CD4-positive, alpha-beta T cell (primary cell): Measurements from ENCODE around the gene DCAF6. TPM values are rescaled to one million over a fixed set of nuclear protein-coding genes. Genes with fewer than 3 reads are reported as not detected.
A peak's percentile ranks its signal among the peaks of the same experiment; 100 is the strongest.

ENCODE experiments used
- ATAC-seq: fragments of 200-7000 bp; cut with Tn5 transposase; one replicate; pipeline ENCODE4 v1.10.0; 2022; ENCODE audit warnings: mild to moderate bottlenecking; ENCODE audit not compliant: poor library complexity
- CTCF ChIA-PET: fragments of 350-600 bp; sonication (Branson Sonifier 250); formaldehyde crosslinking; loops from one replicate; lab custom pipeline; 2021; ENCODE audit warnings: antibody characterized with exemption, inconsistent platforms; lab: Charles Lee
- POLR2A ChIA-PET: fragments of 350-600 bp; sonication (Branson Sonifier 250); formaldehyde crosslinking; loops from one replicate; lab custom pipeline; 2021; ENCODE audit warnings: antibody characterized with exemption, inconsistent platforms; lab: Charles Lee
- DNase-seq, 14 experiments: peaks; one replicate each; pipeline ENCODE4 v3.0.0-alpha.2; 2013 to 2020; ENCODE audit warnings: mixed read lengths in 2 of 14
- H3K27ac ChIP-seq, 2 donors: one replicate each; pipeline versions ENCODE4 v1.5.1 to v1.7.0; 2013; ENCODE audit warnings: low read length in 2 of 2, low read depth in 1 of 2, mild to moderate bottlenecking in 1 of 2
- H3K27me3 ChIP-seq, 2 experiments: 1 replicate in 1 of 2; 2 replicates in 1 of 2; pipeline versions ENCODE4 v1.6.1 to v1.7.0; 2013; ENCODE audit warnings: low read length in 2 of 2, control low read depth in 1 of 2, mild to moderate bottlenecking in 1 of 2, moderate library complexity in 1 of 2; ENCODE audit not compliant: insufficient read depth in 2 of 2, control insufficient read depth in 1 of 2
- H3K36me3 ChIP-seq: one replicate; pipeline ENCODE4 v1.6.1; 2013; ENCODE audit warnings: low read length, control low read depth; ENCODE audit not compliant: insufficient read depth
- H3K4me1 ChIP-seq: one replicate; pipeline ENCODE4 v1.6.1; 2013; ENCODE audit warnings: low read length, control low read depth; ENCODE audit not compliant: insufficient read depth
- H3K4me3 ChIP-seq: one replicate; pipeline ENCODE4 v1.5.1; 2013; ENCODE audit warnings: mild to moderate bottlenecking, low read length, moderate library complexity
- H3K9me3 ChIP-seq, 2 experiments: 1 replicate in 1 of 2; 2 replicates in 1 of 2; pipeline versions ENCODE4 v1.6.1 to v1.7.0; 2013; ENCODE audit warnings: low read length in 2 of 2, mild to moderate bottlenecking in 2 of 2, control low read depth in 1 of 2, moderate library complexity in 1 of 2; ENCODE audit not compliant: control insufficient read depth in 1 of 2, insufficient read depth in 1 of 2
- H3K27ac Mint-ChIP-seq: one replicate; pipeline ENCODE4 v1.8.0; 2020; ENCODE audit warnings: mixed read lengths
- H3K27me3 Mint-ChIP-seq: one replicate; pipeline ENCODE4 v1.8.0; 2021; ENCODE audit warnings: mixed read lengths
- H3K36me3 Mint-ChIP-seq: one replicate; pipeline ENCODE4 v1.8.0; 2021; ENCODE audit warnings: low read depth, mixed read lengths
- H3K4me1 Mint-ChIP-seq: one replicate; pipeline ENCODE4 v1.8.0; 2021; ENCODE audit warnings: low read depth, mixed read lengths
- H3K4me3 Mint-ChIP-seq: one replicate; pipeline ENCODE4 v1.8.0; 2020; ENCODE audit warnings: mild to moderate bottlenecking, mixed read lengths
- H3K9me3 Mint-ChIP-seq: one replicate; pipeline ENCODE4 v1.8.0; 2020; ENCODE audit warnings: mixed read lengths
- intact Hi-C, 2 experiments: fragments of 100-400 bp; cut with DNase I in 1 of 2; cut with micrococcal nuclease in 1 of 2; formaldehyde crosslinking; loops; one replicate each; pipeline versions ENCODE4 v1.15.1 to v1.9.0; 2023 to 2025; cut with DNase I, micrococcal nuclease
- total RNA-seq, 174 experiments: library from RNA in 2 of 174; stranded (reverse) in 2 of 174; gene quantifications; one replicate each; pipeline ENCODE4 v1.2.3 and lab custom pipeline; 2021 to 2026
- TF ChIP-seq, protein P1 (sequence below): fragments of 200-600 bp; IDR thresholded peaks from one replicate; pipeline ENCODE4 v1.8.0; 2022; ENCODE audit warnings: antibody characterized with exemption, mild to moderate bottlenecking

DCAF6 gene
- total RNA-seq, 2 experiments from 2014 or later, result 13.3 to 13.6 TPM

DNA sequence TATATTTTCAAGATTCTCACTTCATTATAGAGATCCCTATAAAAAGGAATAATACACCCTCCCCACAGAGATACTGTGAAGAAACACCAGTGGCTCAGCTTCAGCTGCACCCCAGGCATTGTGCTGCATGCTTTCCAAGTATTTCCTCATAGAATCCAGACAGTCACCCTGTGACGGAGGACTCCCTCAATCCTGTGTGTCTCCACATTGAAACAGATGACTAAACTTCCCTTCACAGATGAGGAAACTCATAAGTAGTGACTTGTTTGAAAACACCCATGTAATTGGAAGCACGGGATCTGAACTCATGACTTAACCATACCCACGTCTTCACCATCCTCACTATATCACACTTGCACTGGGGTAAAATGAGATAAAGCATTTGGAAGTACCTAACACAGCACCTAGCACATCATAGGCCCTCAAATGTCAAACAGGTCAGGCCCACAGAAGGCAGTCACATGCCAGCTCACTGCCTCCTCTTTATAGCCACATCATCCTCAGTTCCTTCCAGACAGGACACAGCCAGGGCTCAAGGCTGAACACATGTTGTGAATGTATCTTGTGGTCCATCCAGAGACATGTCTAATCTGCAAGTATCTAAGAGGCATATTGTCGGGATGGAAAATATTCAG is 145.0 kb downstream of the DCAF6 start:
- Histone ChIP-seq H3K4me1 (peaks cover 5% of the 10 kb centered on the region), H3K36me3 (peaks cover 3% of the 10 kb centered on the region), H3K4me3 (no peak overlapping the region), H3K9me3 (no peaks in the 10 kb centered on the region), H3K27me3 (no peaks in the 10 kb centered on the region), H3K27ac (no peak overlapping the region)
- H3K36me3 Mint-ChIP-seq, result peaks cover 4% of the 10 kb centered on the region
- no peak for ATAC-seq
- peak in 2 of 14 experiments; percentile 33 to 46 for DNase-seq
- no peaks in the 10 kb centered on the region for H3K27me3 Mint-ChIP-seq
- no peaks in the 10 kb centered on the region for H3K9me3 Mint-ChIP-seq
- H3K27ac Mint-ChIP-seq, result peak overlapping the region; percentile 6
- POLR2A ChIA-PET, result interaction anchor here (1.3 kb wide), 1 partner anchor 146 kb away, joined by 6 read pairs; no protein-coding TSS in a partner anchor
- TF ChIP-seq, protein P1, sequence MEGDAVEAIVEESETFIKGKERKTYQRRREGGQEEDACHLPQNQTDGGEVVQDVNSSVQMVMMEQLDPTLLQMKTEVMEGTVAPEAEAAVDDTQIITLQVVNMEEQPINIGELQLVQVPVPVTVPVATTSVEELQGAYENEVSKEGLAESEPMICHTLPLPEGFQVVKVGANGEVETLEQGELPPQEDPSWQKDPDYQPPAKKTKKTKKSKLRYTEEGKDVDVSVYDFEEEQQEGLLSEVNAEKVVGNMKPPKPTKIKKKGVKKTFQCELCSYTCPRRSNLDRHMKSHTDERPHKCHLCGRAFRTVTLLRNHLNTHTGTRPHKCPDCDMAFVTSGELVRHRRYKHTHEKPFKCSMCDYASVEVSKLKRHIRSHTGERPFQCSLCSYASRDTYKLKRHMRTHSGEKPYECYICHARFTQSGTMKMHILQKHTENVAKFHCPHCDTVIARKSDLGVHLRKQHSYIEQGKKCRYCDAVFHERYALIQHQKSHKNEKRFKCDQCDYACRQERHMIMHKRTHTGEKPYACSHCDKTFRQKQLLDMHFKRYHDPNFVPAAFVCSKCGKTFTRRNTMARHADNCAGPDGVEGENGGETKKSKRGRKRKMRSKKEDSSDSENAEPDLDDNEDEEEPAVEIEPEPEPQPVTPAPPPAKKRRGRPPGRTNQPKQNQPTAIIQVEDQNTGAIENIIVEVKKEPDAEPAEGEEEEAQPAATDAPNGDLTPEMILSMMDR, result no peak
- intact Hi-C loops, result loop anchor here (5.0 to 10.0 kb wide), 4 partner anchors 66 to 1263 kb away; partner anchors contain the start of gene MPZL1 (in 1 of the 2)
- H3K4me1 Mint-ChIP-seq, result no peaks in the 10 kb centered on the region
- H3K4me3 Mint-ChIP-seq, result no peak overlapping the region
- CTCF ChIA-PET, result interaction anchor here (0.6 to 1.6 kb wide), 16 partner anchors 9 to 481 kb away, joined by 3 to 7 read pairs (median 3); partner anchors contain the start of gene DCAF6

DNA sequence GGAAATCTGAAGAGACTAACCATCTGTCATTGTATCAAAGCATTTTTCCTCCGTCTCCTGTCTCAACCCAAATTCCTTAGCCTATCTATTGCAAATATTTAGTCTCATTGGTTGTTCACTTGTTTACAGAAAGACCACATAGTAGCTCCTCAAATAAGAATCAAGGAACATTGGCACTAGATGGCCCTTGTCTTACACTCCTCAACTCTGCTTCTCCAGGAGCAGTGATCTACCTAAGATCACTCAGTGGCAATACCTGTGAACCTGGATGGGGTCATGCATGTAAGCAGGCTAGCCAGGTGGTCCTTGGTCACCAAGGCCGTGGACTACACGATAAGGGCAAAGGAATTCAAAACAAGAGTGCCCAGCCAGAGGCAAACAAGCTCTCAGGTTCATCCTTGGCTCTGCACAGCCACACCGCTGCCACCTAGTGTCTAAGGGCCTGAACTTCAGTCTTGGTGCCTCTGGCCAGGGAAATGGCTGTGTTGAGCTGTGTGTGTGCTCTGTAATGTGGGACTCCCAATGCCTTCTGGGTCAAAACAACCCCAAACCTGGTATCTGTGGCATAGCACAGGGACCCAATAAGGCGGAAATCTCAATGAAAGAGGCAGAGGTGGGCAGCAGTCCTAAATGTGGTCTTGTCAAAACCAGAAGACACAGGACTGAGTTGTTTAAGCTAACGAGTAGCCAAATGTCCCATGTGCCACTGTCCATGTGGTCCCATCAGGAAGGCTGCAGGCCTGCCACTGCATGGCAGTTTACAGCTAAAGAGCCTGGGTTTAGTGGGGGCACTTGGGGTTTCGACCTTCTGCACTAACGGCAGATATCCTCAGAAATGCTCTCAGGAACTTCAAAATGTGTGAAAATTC is 145.8 kb downstream of the DCAF6 start:
- H3K4me1 ChIP-seq, result peaks cover 5% of the 10 kb centered on the region
- no peak overlapping the region for H3K27ac ChIP-seq
- H3K4me3 Mint-ChIP-seq, result no peak overlapping the region
- H3K27me3 Mint-ChIP-seq, result no peaks in the 10 kb centered on the region
- no peaks in the 10 kb centered on the region for H3K9me3 Mint-ChIP-seq
- peaks cover 2% of the 10 kb centered on the region for H3K36me3 ChIP-seq
- H3K27me3 ChIP-seq, result no peaks in the 10 kb centered on the region
- H3K4me1 Mint-ChIP-seq, result no peaks in the 10 kb centered on the region
- no peak overlapping the region for H3K4me3 ChIP-seq
- no peaks in the 10 kb centered on the region for H3K9me3 ChIP-seq
- ChIA-PET CTCF (interaction anchor here (0.6 to 1.6 kb wide), 19 partner anchors 10 to 1266 kb away, joined by 3 to 7 read pairs (median 3); partner anchors contain the start of gene DCAF6), POLR2A (interaction anchor here (1.1 to 1.3 kb wide), 2 partner anchors 146 to 367 kb away, joined by 3 to 6 read pairs; no protein-coding TSS in a partner anchor)
- H3K27ac Mint-ChIP-seq, result no peak overlapping the region
- DNase-seq (peak; percentile 43 to 76 (median 55)), ATAC-seq (peak; percentile 92)
- TF ChIP-seq, protein P1, result peak; percentile 92
- H3K36me3 Mint-ChIP-seq, result no peaks in the 10 kb centered on the region
- intact Hi-C loops, result loop anchor here (5.0 to 10.0 kb wide), 4 partner anchors 65 to 1263 kb away; partner anchors contain the start of gene MPZL1 (in 1 of the 2)
